Caco-2 (cell line): ENCODE results near the gene OSBPL10. TPM values are rescaled to one million over a fixed set of nuclear protein-coding genes. Genes with fewer than 3 reads are reported as not detected.

Experiments
- BruUV-seq: library from RNA; stranded (reverse); fragments of 400-500 nt; replicated peaks from 2 replicates; lab custom pipeline; 2021; lab: Mats Ljungman, UMichigan
- CTCF ChIA-PET: fragments of 300-600 bp; sonication (Branson Sonifier 250); formaldehyde crosslinking; loops from one replicate; lab custom pipeline; 2022; ENCODE audit warnings: antibody characterized with exemption; lab: Charles Lee
- POLR2A ChIA-PET: fragments of 300-600 bp; sonication (Branson Sonifier 250); formaldehyde crosslinking; loops from one replicate; lab custom pipeline; 2022; ENCODE audit warnings: antibody characterized with exemption; lab: Charles Lee
- DNase-seq, 2 experiments: peaks; one replicate each; pipeline versions ENCODE4 v3.0.0 to v3.0.0-alpha.2; 2020 to 2022
- H3K27me3 ChIP-seq: replicated peaks from 2 replicates; pipeline ENCODE4 v1.6.0; 2011; ENCODE audit warnings: low read length; ENCODE audit not compliant: control insufficient read depth, insufficient read depth
- H3K36me3 ChIP-seq: 2 replicates; pipeline ENCODE4 v1.5.1; 2011; ENCODE audit warnings: low read length; ENCODE audit not compliant: control insufficient read depth, insufficient read depth
- H3K4me1 ChIP-seq: fragments of 250-450 bp; sonication (Bioruptor Pico); 2 replicates; pipeline ENCODE4 v1.5.1; 2020; ENCODE audit warnings: mild to moderate bottlenecking
- H3K4me3 ChIP-seq: 2 replicates; pipeline ENCODE4 v1.5.1; 2011; ENCODE audit warnings: low read depth, mild to moderate bottlenecking, control low read depth, low read length
- H3K9me3 ChIP-seq: fragments of 250-450 bp; sonication (Bioruptor Pico); 2 replicates; pipeline ENCODE4 v1.5.1; 2020; ENCODE audit warnings: mild to moderate bottlenecking, moderate library complexity
- H3K27ac Mint-ChIP-seq: one replicate; pipeline ENCODE4 v1.8.0; 2022; ENCODE audit warnings: mixed read lengths; ENCODE audit not compliant: unreplicated experiment
- H3K27me3 Mint-ChIP-seq: one replicate; pipeline ENCODE4 v1.8.0; 2022; ENCODE audit warnings: mixed read lengths; ENCODE audit not compliant: insufficient read depth, unreplicated experiment
- H3K36me3 Mint-ChIP-seq: one replicate; pipeline ENCODE4 v1.8.0; 2022; ENCODE audit warnings: mild to moderate bottlenecking, mixed read lengths; ENCODE audit not compliant: insufficient read depth, unreplicated experiment
- H3K4me1 Mint-ChIP-seq: one replicate; pipeline ENCODE4 v1.8.0; 2022; ENCODE audit warnings: low read depth, mixed read lengths; ENCODE audit not compliant: unreplicated experiment
- H3K4me3 Mint-ChIP-seq: one replicate; pipeline ENCODE4 v1.8.0; 2022; ENCODE audit warnings: mild to moderate bottlenecking, moderate library complexity, mixed read lengths; ENCODE audit not compliant: unreplicated experiment
- H3K9me3 Mint-ChIP-seq: one replicate; pipeline ENCODE4 v1.8.0; 2022; ENCODE audit warnings: mixed read lengths; ENCODE audit not compliant: unreplicated experiment
- CTCF ChIP-seq, 2 experiments: fragments of 200-600 bp in 1 of 2; IDR thresholded peaks; 1 replicate in 1 of 2; 2 replicates in 1 of 2; pipeline versions ENCODE4 v1.5.1 to v1.8.0; 2011 to 2022; ENCODE audit warnings: antibody characterized with exemption in 1 of 2, control low read depth in 1 of 2, inconsistent platforms in 1 of 2, low read depth in 1 of 2, low read length in 1 of 2, mild to moderate bottlenecking in 1 of 2, moderate library complexity in 1 of 2; ENCODE audit not compliant: insufficient read depth in 1 of 2, severe bottlenecking in 1 of 2, unreplicated experiment in 1 of 2
- intact Hi-C: fragments of 100-400 bp; cut with micrococcal nuclease; formaldehyde crosslinking; loops from one replicate; pipeline ENCODE4 v1.10.0; 2022; ENCODE audit not compliant: unreplicated experiment
- total RNA-seq: library from RNA; stranded (reverse); gene quantifications from 2 replicates; pipeline ENCODE4 v1.2.3, GENCODE V29; 2022

OSBPL10 gene
- total RNA-seq, 1 experiment from 2014 or later, result 71.2 TPM

GRCh38 chr3:31763731-31764130 lies 217.3 kb downstream of the OSBPL10 start:
- Mint-ChIP-seq H3K9me3 (no peaks in the 10 kb centered on the region), H3K4me1 (peaks cover 2% of the 10 kb centered on the region), H3K36me3 (peaks cover 5% of the 10 kb centered on the region), H3K27ac (no peak overlapping the region), H3K4me3 (no peak overlapping the region), H3K27me3 (no peaks in the 10 kb centered on the region)
- POLR2A ChIA-PET, result no interaction called here
- no peak for TF ChIP-seq CTCF (IDR thresholded peaks at IDR 0.05; ENCODE audit: insufficient read depth in 1 of 2, low read depth in 1 of 2, low read length in 1 of 2, severe bottlenecking in 1 of 2, unreplicated experiment in 1 of 2)
- intact Hi-C loops, result no loop called here
- Histone ChIP-seq H3K4me1 (no peaks in the 10 kb centered on the region), H3K9me3 (no peaks in the 10 kb centered on the region), H3K36me3 (no peaks in the 10 kb centered on the region), H3K27me3 (no peaks in the 10 kb centered on the region), H3K4me3 (no peak overlapping the region)
- BruUV-seq, result no TSS peak
- CTCF ChIA-PET, result no interaction called here
- DNase-seq, result no peak

- ChIA-PET POLR2A (no interaction called here), CTCF (no interaction called here)
- no peaks in the 10 kb centered on the region for H3K36me3 ChIP-seq
- no peaks in the 10 kb centered on the region; the same call in 1 of the 2 replicates for H3K4me1 ChIP-seq
- TF ChIP-seq CTCF (IDR thresholded peaks at IDR 0.05; ENCODE audit: insufficient read depth in 1 of 2, low read depth in 1 of 2, low read length in 1 of 2, severe bottlenecking in 1 of 2, unreplicated experiment in 1 of 2), result no peak
- no peaks in the 10 kb centered on the region for H3K4me1 Mint-ChIP-seq
- no peaks in the 10 kb centered on the region for H3K9me3 Mint-ChIP-seq
- H3K9me3 ChIP-seq, result no peaks in the 10 kb centered on the region
- H3K27me3 Mint-ChIP-seq, result no peaks in the 10 kb centered on the region
- no TSS peak for BruUV-seq
- no peak overlapping the region for H3K4me3 Mint-ChIP-seq
- H3K36me3 Mint-ChIP-seq, result no peaks in the 10 kb centered on the region
- H3K4me3 ChIP-seq, result no peak overlapping the region
- intact Hi-C loops, result no loop called here
- H3K27ac Mint-ChIP-seq, result no peak overlapping the region
- no peak for DNase-seq
- no peaks in the 10 kb centered on the region for H3K27me3 ChIP-seq
Observed at GRCh38 chr3:31762888-31763351, 218.1 kb downstream of the OSBPL10 start.

- no peaks in the 10 kb centered on the region for H3K9me3 ChIP-seq
- no peaks in the 10 kb centered on the region; the same call in 1 of the 2 replicates for H3K4me1 ChIP-seq
- no peak overlapping the region for H3K4me3 ChIP-seq
- Mint-ChIP-seq H3K4me3 (no peak overlapping the region), H3K27me3 (no peaks in the 10 kb centered on the region), H3K36me3 (no peaks in the 10 kb centered on the region), H3K27ac (no peak overlapping the region), H3K9me3 (no peaks in the 10 kb centered on the region), H3K4me1 (no peaks in the 10 kb centered on the region)
- no peak for DNase-seq
- ChIA-PET POLR2A (no interaction called here), CTCF (no interaction called here)
- H3K36me3 ChIP-seq, result no peaks in the 10 kb centered on the region
- no TSS peak for BruUV-seq
- no peaks in the 10 kb centered on the region for H3K27me3 ChIP-seq
- intact Hi-C loops, result no loop called here
- no peak for TF ChIP-seq CTCF (IDR thresholded peaks at IDR 0.05; ENCODE audit: insufficient read depth in 1 of 2, low read depth in 1 of 2, low read length in 1 of 2, severe bottlenecking in 1 of 2, unreplicated experiment in 1 of 2)
Observed at GRCh38 chr3:31762097-31762764, 218.8 kb downstream of the OSBPL10 start.
